HEK293T (cell line): Measurements from ENCODE around the gene ALDH2.

Experiments
- CTCF ChIA-PET: fragments of 350-600 bp; formaldehyde crosslinking; extraction: SDS; loops from one replicate; lab custom pipeline; 2021; ENCODE audit warnings: antibody characterized with exemption, inconsistent platforms; lab: Yijun Ruan, JAX
- POLR2A ChIA-PET: fragments of 350-600 bp; formaldehyde crosslinking; extraction: SDS; loops from one replicate; lab custom pipeline; 2020; ENCODE audit warnings: antibody characterized with exemption, inconsistent platforms; lab: Yijun Ruan, JAX
- DNase-seq: peaks from one replicate; pipeline ENCODE4 v3.0.0; 2012; ENCODE audit warnings: mixed read lengths; ENCODE audit errors: extremely low spot score
- ARNT ChIP-seq: fragments of 450-650 bp; IDR thresholded peaks from 2 replicates; pipeline ENCODE4 v1.6.1; 2017; ENCODE audit warnings: mild to moderate bottlenecking
- BHLHE40 ChIP-seq: fragments of 450-650 bp; IDR thresholded peaks from 2 replicates; pipeline ENCODE4 v1.6.1; 2016; ENCODE audit warnings: mild to moderate bottlenecking, moderate library complexity, borderline replicate concordance
- CTBP1 ChIP-seq: fragments of 450-650 bp; IDR thresholded peaks from 2 replicates; pipeline ENCODE4 v1.6.1; 2016; ENCODE audit warnings: borderline replicate concordance
- ELF4 ChIP-seq: fragments of 450-650 bp; IDR thresholded peaks from 2 replicates; pipeline ENCODE4 v1.6.1; 2017; ENCODE audit warnings: antibody characterized with exemption
- FOXA1 ChIP-seq: fragments of 450-650 bp; IDR thresholded peaks from 2 replicates; pipeline ENCODE4 v1.6.1; 2016; ENCODE audit warnings: mild to moderate bottlenecking
- FOXK2 ChIP-seq: fragments of 450-650 bp; IDR thresholded peaks from 2 replicates; pipeline ENCODE4 v1.6.1; 2016; ENCODE audit warnings: mild to moderate bottlenecking
- FOXM1 ChIP-seq: fragments of 450-650 bp; IDR thresholded peaks from 2 replicates; pipeline ENCODE4 v1.6.1; 2017; ENCODE audit warnings: mild to moderate bottlenecking, borderline replicate concordance
- HDGF ChIP-seq: fragments of 450-650 bp; IDR thresholded peaks from 2 replicates; pipeline ENCODE4 v1.6.1; 2017; ENCODE audit warnings: antibody characterized with exemption, borderline replicate concordance
- L3MBTL2 ChIP-seq: fragments of 450-650 bp; conservative IDR thresholded peaks from 2 replicates; pipeline ENCODE4 v1.6.1; 2016; ENCODE audit warnings: mild to moderate bottlenecking
- LEF1 ChIP-seq: fragments of 450-650 bp; IDR thresholded peaks from 2 replicates; pipeline ENCODE4 v1.6.1; 2017; ENCODE audit warnings: mild to moderate bottlenecking, borderline replicate concordance
- NFRKB ChIP-seq: fragments of 450-650 bp; IDR thresholded peaks from 2 replicates; pipeline ENCODE4 v1.6.1; 2016; ENCODE audit warnings: mild to moderate bottlenecking, moderate library complexity
- PKNOX1 ChIP-seq: fragments of 450-650 bp; IDR thresholded peaks from 2 replicates; pipeline ENCODE4 v1.6.1; 2016
- SP1 ChIP-seq: fragments of 450-650 bp; IDR thresholded peaks from 2 replicates; pipeline ENCODE4 v1.6.1; 2017
- SUZ12 ChIP-seq: fragments of 450-650 bp; IDR thresholded peaks from 2 replicates; pipeline ENCODE4 v1.6.1; 2016; ENCODE audit warnings: mild to moderate bottlenecking
- TARDBP ChIP-seq: fragments of 450-650 bp; IDR thresholded peaks from 2 replicates; pipeline ENCODE4 v1.6.1; 2016
- ZNF384 ChIP-seq: fragments of 450-650 bp; IDR thresholded peaks from 2 replicates; pipeline ENCODE4 v1.6.1; 2016

ALDH2 gene

GRCh38 chr12:111841750-111842555, 75.2 kb downstream of the ALDH2 start, which contains the start of gene MAPKAPK5:
TSS of gene MAPKAPK5 (plus strand) at chr12:111842228. CDS start at chr12:111842734, 506 bp downstream.
- peak; percentile 95 for DNase-seq
- ChIA-PET POLR2A (interaction anchor here (0.7 to 1.8 kb wide), 7 partner anchors 10 to 285 kb away, joined by 3 to 7 read pairs (median 3); no protein-coding TSS in a partner anchor), CTCF (interaction anchor here (0.6 kb wide), 1 partner anchor 445 kb away, joined by 3 read pairs; no protein-coding TSS in a partner anchor)
- TF ChIP-seq PKNOX1 (no peak), TARDBP (peak; percentile 36; the same call in 1 of the 2 replicates), BHLHE40 (no peak), L3MBTL2 (peak; percentile 47; the same call in 1 of the 2 replicates), SUZ12 (no peak), SP1 (no peak), HDGF (no peak), ELF4 (peak; percentile 60), FOXM1 (0 out of 2 replicates have a peak, but pooled peaks have one; percentile 69), ARNT (0 out of 2 replicates have a peak, but pooled peaks have one; percentile 62), NFRKB (no peak), CTBP1 (no peak), ZNF384 (no peak), LEF1 (peak; percentile 85; the same call in 1 of the 2 replicates), FOXA1 (no peak), FOXK2 (no peak)

DNA sequence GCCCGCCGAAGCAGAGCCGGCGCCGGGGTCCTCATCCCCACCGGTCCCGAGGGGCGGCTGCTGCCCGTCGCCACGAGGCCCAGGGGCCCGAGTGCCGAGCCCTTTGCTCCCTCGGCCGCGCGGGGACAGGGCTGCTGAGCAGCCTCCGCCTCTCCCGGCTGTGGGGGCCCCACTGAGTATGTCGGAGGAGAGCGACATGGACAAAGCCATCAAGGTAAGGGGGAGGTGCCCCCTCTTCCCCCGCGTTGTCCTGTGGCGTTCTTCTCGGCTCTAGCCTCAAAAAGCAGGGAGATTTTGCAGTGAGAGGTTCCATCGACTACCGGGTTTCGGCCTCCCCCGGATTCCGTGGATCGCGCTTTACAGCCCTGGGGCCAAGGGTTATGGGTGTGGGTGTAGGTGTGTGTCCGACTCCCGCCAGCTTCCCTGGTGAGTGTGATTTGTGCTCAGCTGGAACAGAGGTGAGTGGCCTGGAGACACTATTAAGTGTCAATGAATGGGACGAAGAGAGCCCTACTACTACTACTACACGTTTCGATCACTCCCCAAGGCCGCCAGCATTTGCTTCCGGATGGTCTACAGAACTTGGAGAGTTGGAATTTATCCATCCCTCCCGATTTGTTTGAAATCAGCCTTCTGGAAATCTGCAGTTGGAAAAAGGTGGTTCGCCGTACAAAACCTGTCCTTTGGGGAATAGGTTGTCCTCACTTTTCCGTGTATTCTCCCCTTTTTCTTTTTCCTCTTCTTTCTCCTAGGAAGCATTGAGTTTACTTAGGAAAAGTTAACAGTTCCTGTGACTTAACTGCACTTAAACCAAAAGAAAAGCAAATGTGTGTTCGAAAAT, 76.0 kb downstream of the ALDH2 start:
- CTCF ChIA-PET: no interaction called here
- POLR2A ChIA-PET: interaction anchor here (0.7 to 1.8 kb wide), 4 partner anchors 9 to 284 kb away, joined by 3 to 7 read pairs (median 3); no protein-coding TSS in a partner anchor
- no peak for TF ChIP-seq CTBP1
- TF ChIP-seq BHLHE40: no peak
- TF ChIP-seq HDGF: no peak
- TF ChIP-seq LEF1: no peak
- TF ChIP-seq PKNOX1: no peak
- peak; percentile 19 for DNase-seq

- CTCF ChIA-PET: no interaction called here
- DNase-seq: no peak
- POLR2A ChIA-PET: no interaction called here
- TF ChIP-seq FOXA1: no peak
- TF ChIP-seq SP1: no peak
- no peak for TF ChIP-seq L3MBTL2
- no peak for TF ChIP-seq ZNF384
- no peak for TF ChIP-seq HDGF
- TF ChIP-seq SUZ12: no peak
- no peak for TF ChIP-seq FOXM1
- no peak for TF ChIP-seq ARNT
- TF ChIP-seq CTBP1: no peak
- TF ChIP-seq NFRKB: no peak
- no peak for TF ChIP-seq ELF4
- no peak for TF ChIP-seq BHLHE40
- no peak for TF ChIP-seq PKNOX1
- no peak for TF ChIP-seq LEF1
- no peak for TF ChIP-seq FOXK2
- no peak for TF ChIP-seq TARDBP
Measured at GRCh38 chr12:111846016-111846415, 79.3 kb downstream of the ALDH2 start.

GRCh38 chr12:111850526-111850925, 83.8 kb downstream of the ALDH2 start:
- TF ChIP-seq SP1: no peak
- TF ChIP-seq ARNT: no peak
- TF ChIP-seq CTBP1: no peak
- TF ChIP-seq FOXM1: no peak
- no peak for TF ChIP-seq FOXK2
- no peak for DNase-seq
- ChIA-PET CTCF (no interaction called here), POLR2A (no interaction called here)

- no peak for DNase-seq
- POLR2A ChIA-PET: no interaction called here
- CTCF ChIA-PET: no interaction called here
- no peak for TF ChIP-seq BHLHE40
- no peak for TF ChIP-seq LEF1
- no peak for TF ChIP-seq CTBP1
- no peak for TF ChIP-seq NFRKB
- TF ChIP-seq FOXA1: no peak
- TF ChIP-seq ZNF384: no peak
- TF ChIP-seq L3MBTL2: no peak
Measured at GRCh38 chr12:111858186-111858585, 91.5 kb downstream of the ALDH2 start.
